ENCODE data around the gene SF3B4. TPM values are rescaled to one million over a fixed set of nuclear protein-coding genes. Genes with fewer than 3 reads are reported as not detected.
A peak's percentile ranks its signal among the peaks of the same experiment; 100 is the strongest.

The SF3B4 gene
- total RNA-seq, 6 experiments from 2014 or later, result 85.4 to 105 (median 101) TPM

DNA sequence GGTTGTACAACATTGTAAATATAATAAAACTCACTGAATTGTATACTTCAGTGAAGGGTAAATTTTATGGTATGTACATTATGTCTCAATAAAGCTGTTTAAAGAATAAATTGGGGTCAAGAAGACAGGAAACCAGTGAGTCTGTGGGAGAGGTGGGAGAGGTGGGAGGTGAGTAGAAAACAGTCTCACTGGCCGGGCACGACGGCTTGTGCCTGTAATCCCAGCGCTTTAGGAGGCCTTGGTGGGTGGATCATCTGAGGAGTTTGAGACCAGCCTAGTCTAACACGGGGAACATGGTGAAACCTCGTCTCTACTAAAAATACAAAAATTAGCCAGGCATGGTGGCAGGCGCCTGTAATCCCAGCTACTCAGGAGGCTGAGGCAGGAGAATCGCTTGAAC is 4.9 kb upstream of the SF3B4 start:
- Mint-ChIP-seq H3K27me3 (ENCODE audit: insufficient read depth) (peaks cover 7% of the 10 kb centered on the region), H3K4me1 (ENCODE audit: low read depth) (peaks cover 49% of the 10 kb centered on the region), H3K36me3 (ENCODE audit: low read depth) (peaks cover 35% of the 10 kb centered on the region), H3K9me3 (no peaks in the 10 kb centered on the region), H3K27ac (no peak overlapping the region), H3K4me3 (no peak overlapping the region)
- TF ChIP-seq, protein P1, sequence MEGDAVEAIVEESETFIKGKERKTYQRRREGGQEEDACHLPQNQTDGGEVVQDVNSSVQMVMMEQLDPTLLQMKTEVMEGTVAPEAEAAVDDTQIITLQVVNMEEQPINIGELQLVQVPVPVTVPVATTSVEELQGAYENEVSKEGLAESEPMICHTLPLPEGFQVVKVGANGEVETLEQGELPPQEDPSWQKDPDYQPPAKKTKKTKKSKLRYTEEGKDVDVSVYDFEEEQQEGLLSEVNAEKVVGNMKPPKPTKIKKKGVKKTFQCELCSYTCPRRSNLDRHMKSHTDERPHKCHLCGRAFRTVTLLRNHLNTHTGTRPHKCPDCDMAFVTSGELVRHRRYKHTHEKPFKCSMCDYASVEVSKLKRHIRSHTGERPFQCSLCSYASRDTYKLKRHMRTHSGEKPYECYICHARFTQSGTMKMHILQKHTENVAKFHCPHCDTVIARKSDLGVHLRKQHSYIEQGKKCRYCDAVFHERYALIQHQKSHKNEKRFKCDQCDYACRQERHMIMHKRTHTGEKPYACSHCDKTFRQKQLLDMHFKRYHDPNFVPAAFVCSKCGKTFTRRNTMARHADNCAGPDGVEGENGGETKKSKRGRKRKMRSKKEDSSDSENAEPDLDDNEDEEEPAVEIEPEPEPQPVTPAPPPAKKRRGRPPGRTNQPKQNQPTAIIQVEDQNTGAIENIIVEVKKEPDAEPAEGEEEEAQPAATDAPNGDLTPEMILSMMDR (IDR thresholded peaks at IDR 0.05), result no peak
- no peak for DNase-seq

DNA sequence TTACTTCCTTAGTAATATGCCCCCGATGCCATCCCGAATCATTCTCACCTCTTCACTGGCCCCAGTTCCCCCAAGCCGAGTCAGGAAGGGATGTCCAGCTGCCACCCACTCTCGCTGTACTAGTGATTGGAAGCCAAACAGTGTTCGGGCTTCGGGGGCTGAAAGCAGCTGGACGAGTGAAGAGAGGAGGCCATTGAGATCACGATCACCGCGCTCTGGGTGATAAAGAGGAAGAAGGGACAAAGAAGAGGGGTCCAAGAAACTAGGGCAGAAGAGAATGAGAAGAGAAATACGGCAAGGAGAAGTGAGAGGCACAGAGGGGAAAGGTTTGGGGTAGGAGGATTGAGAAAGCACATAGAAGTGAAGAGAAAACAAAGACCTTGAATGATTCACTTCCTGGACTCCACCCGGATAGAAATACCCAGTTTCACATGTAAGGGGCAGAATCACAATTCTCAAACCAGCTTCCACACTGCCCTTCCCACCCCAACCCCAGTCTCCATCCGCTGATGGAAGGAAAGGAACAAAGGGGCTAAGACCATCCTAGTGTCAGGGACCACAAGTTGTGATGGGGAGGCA is 3.7 kb upstream of the SF3B4 start:
- Mint-ChIP-seq H3K4me3 (no peak overlapping the region), H3K27me3 (ENCODE audit: insufficient read depth) (peaks cover 3% of the 10 kb centered on the region), H3K4me1 (ENCODE audit: low read depth) (peaks cover 42% of the 10 kb centered on the region), H3K36me3 (ENCODE audit: low read depth) (peaks cover 44% of the 10 kb centered on the region), H3K9me3 (no peaks in the 10 kb centered on the region), H3K27ac (peak overlapping the region; percentile 66)
- no peak for DNase-seq
- TF ChIP-seq, protein P1 (IDR thresholded peaks at IDR 0.05), result no peak

DNA sequence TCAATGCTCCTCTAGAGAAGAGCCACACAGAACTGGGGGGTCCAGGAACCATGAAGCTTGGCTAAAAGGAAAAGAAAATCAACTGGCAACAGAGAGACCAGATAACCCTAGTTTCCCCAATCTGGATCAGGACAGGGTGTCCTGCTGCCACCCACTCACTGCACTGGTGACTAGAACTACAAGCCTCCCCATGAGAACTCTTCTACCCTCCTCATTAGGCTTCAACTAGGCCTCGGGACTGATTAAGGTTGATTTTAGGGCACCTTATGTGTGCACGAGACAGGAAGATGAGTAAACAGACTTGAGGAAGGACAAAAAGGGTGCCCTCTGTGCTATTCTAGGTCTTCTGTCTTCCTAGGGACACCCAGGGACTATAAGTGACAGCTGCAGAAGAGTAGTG is 2.3 kb upstream of the SF3B4 start:
- H3K36me3 Mint-ChIP-seq (ENCODE audit: low read depth), result peaks cover 56% of the 10 kb centered on the region
- H3K4me3 Mint-ChIP-seq, result no peak overlapping the region
- TF ChIP-seq, protein P1 (IDR thresholded peaks at IDR 0.05), result no peak
- no peaks in the 10 kb centered on the region; the same call in none of the 2 replicates for H3K27me3 Mint-ChIP-seq (ENCODE audit: insufficient read depth)
- no peak for DNase-seq
- H3K9me3 Mint-ChIP-seq, result no peaks in the 10 kb centered on the region
- H3K4me1 Mint-ChIP-seq (ENCODE audit: low read depth), result peaks cover 45% of the 10 kb centered on the region
- H3K27ac Mint-ChIP-seq, result no peak overlapping the region; the same call in 1 of the 2 replicates

DNA sequence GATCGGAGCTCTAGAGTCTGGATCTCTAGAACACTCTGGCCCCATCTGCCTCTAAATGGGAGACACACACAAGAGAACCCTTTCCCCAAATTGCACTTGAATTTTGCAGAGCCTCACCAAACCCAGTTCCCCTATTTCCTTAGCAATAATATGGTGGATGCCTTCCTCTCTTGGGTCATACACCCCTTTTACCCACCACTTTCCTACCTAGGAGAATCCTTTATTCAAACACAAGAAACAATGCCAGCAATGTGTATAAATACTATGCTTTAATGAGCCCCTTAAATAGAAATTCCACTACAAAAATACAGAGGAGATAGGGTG is 760 bp upstream of the SF3B4 start:
- peaks cover 70% of the 10 kb centered on the region for H3K36me3 Mint-ChIP-seq (ENCODE audit: low read depth)
- H3K9me3 Mint-ChIP-seq, result no peaks in the 10 kb centered on the region
- TF ChIP-seq, protein P1 (IDR thresholded peaks at IDR 0.05), result no peak
- DNase-seq, result no peak
- peak overlapping the region; percentile 94 for H3K27ac Mint-ChIP-seq
- no peaks in the 10 kb centered on the region; the same call in none of the 2 replicates for H3K27me3 Mint-ChIP-seq (ENCODE audit: insufficient read depth)
- H3K4me3 Mint-ChIP-seq, result peak overlapping the region; percentile 99
- H3K4me1 Mint-ChIP-seq (ENCODE audit: low read depth), result peaks cover 50% of the 10 kb centered on the region

DNA sequence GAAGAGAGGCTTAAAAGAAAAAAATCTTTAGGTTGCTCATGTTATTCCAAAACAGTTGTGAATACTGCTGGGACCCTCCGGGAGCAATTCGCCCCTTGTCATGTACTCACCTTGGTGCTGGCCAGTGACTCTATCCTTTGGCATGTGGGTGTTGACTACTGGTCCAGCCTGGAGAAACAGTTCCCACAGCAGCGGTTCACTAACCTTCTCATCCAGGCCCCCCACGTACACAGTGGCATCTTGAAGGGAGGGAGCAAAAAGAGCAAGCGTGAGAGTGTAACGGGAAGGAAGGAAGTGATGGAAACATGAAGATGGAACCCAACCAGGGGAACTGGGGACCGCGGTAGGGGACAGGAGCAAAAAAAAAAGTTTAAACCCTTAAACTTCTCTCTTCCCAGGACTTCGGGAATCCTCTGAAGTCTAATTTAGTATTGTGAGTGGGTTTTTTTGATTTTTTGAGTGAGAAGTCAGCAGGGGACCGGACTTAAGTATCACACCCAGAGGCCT is 494 bp downstream of the SF3B4 start:
- Mint-ChIP-seq H3K9me3 (no peaks in the 10 kb centered on the region), H3K36me3 (ENCODE audit: low read depth) (peaks cover 67% of the 10 kb centered on the region), H3K27me3 (ENCODE audit: insufficient read depth) (no peaks in the 10 kb centered on the region; the same call in none of the 2 replicates), H3K4me1 (ENCODE audit: low read depth) (peaks cover 50% of the 10 kb centered on the region), H3K27ac (peak overlapping the region; percentile 94), H3K4me3 (peak overlapping the region; percentile 99)
- TF ChIP-seq, protein P1 (IDR thresholded peaks at IDR 0.05), result no peak
- DNase-seq, result peak; percentile 10

Measured in HFFc6 (cell line).